ENCODE measurements around the gene TCF7L2.

DNA sequence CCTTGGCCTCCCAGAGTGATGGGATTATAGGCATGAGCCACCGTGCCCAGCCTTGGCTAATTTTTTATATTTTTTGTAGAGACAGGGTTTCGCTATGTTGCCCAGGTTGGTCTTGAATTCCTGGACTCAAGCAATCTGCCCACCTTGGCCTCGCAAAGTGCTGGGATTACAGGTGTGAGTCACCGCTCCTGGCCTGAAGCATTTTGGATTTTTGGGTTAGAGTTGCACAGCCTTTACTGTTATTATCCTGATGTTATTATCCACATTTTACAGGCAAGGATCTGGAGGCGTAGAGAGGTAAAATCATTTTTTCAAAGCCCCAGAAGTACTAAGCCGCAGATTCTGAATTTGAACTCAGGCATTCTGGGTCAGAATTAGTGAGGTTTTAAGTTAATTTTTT is 75.4 kb downstream of the TCF7L2 start:
- TF ChIP-seq, protein P1, sequence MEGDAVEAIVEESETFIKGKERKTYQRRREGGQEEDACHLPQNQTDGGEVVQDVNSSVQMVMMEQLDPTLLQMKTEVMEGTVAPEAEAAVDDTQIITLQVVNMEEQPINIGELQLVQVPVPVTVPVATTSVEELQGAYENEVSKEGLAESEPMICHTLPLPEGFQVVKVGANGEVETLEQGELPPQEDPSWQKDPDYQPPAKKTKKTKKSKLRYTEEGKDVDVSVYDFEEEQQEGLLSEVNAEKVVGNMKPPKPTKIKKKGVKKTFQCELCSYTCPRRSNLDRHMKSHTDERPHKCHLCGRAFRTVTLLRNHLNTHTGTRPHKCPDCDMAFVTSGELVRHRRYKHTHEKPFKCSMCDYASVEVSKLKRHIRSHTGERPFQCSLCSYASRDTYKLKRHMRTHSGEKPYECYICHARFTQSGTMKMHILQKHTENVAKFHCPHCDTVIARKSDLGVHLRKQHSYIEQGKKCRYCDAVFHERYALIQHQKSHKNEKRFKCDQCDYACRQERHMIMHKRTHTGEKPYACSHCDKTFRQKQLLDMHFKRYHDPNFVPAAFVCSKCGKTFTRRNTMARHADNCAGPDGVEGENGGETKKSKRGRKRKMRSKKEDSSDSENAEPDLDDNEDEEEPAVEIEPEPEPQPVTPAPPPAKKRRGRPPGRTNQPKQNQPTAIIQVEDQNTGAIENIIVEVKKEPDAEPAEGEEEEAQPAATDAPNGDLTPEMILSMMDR (IDR thresholded peaks at IDR 0.05; ENCODE audit: low read depth, low read length, poor library complexity, severe bottlenecking) = no peak
- no peak for TF ChIP-seq EZH2phosphoT487 (IDR thresholded peaks at IDR 0.05; ENCODE audit: borderline replicate concordance, low read length)

Measured in DOHH2 (cell line).